Keratinocyte (primary cell): ENCODE results near the gene ARHGAP18. TPM values are rescaled to one million over a fixed set of nuclear protein-coding genes. Genes with fewer than 3 reads are reported as not detected.

ENCODE experiments used
- DNase-seq: peaks from one replicate; pipeline ENCODE4 v3.0.0-alpha.2; 2011; ENCODE audit warnings: low read depth, missing footprints, low spot score
- FAIRE-seq: peaks from 2 replicates; lab custom pipeline; 2011; peaks lifted over from hg19 to GRCh38; lab: Jason Lieb, UNC
- H2AFZ ChIP-seq: 2 replicates; pipeline ENCODE4 v1.6.0; 2012; ENCODE audit warnings: low read length, control low read depth, inconsistent platforms; ENCODE audit not compliant: control insufficient read depth
- H3K27ac ChIP-seq: 2 replicates; pipeline ENCODE4 v1.5.1; 2011; ENCODE audit warnings: low read length; ENCODE audit not compliant: control insufficient read depth, insufficient read depth
- H3K27me3 ChIP-seq: 3 replicates; pipeline ENCODE4 v1.6.0; 2011; ENCODE audit warnings: low read length; ENCODE audit not compliant: control insufficient read depth, insufficient read depth; ENCODE audit errors: extremely low read depth
- H3K36me3 ChIP-seq, 2 experiments: 2 replicates in 1 of 2; 3 replicates in 1 of 2; pipeline ENCODE4 v1.5.1; 2011; ENCODE audit warnings: low read length in 2 of 2, mild to moderate bottlenecking in 1 of 2; ENCODE audit not compliant: control insufficient read depth in 2 of 2, insufficient read depth in 2 of 2; ENCODE audit errors: extremely low read depth in 1 of 2
- H3K4me1 ChIP-seq: 3 replicates; pipeline ENCODE4 v1.5.1; 2011; ENCODE audit warnings: low read length; ENCODE audit not compliant: control insufficient read depth, insufficient read depth; ENCODE audit errors: extremely low read depth
- H3K4me2 ChIP-seq: 3 replicates; pipeline ENCODE4 v1.6.0; 2011; ENCODE audit warnings: low read depth, low read length; ENCODE audit not compliant: control insufficient read depth, insufficient read depth; ENCODE audit errors: extremely low read depth
- H3K4me3 ChIP-seq, 3 experiments: fragments of 200-600 bp in 1 of 3; sonication (generic) in 1 of 3; 2 replicates in 2 of 3; 3 replicates in 1 of 3; pipeline ENCODE4 v1.5.1; 2011 to 2016; ENCODE audit warnings: low read length in 3 of 3, mild to moderate bottlenecking in 3 of 3, control low read depth in 2 of 3, inconsistent platforms in 1 of 3, low read depth in 1 of 3, mixed read lengths in 1 of 3, mixed run types in 1 of 3, moderate library complexity in 1 of 3; ENCODE audit not compliant: control insufficient read depth in 2 of 3, insufficient read depth in 2 of 3; ENCODE audit errors: extremely low read depth in 1 of 3
- H3K79me2 ChIP-seq: 2 replicates; pipeline ENCODE4 v1.6.0; 2012; ENCODE audit warnings: low read length; ENCODE audit not compliant: control insufficient read depth, insufficient read depth
- H3K9ac ChIP-seq: 3 replicates; pipeline ENCODE4 v1.6.0; 2011; ENCODE audit warnings: low read length; ENCODE audit not compliant: control insufficient read depth, insufficient read depth; ENCODE audit errors: extremely low read depth
- H3K9me1 ChIP-seq: 3 replicates; pipeline ENCODE4 v1.6.0; 2011; ENCODE audit warnings: low read length; ENCODE audit not compliant: control insufficient read depth, insufficient read depth; ENCODE audit errors: extremely low read depth
- H3K9me3 ChIP-seq: 2 replicates; pipeline ENCODE4 v1.5.1; 2012; ENCODE audit warnings: low read depth, low read length; ENCODE audit not compliant: control insufficient read depth
- H4K20me1 ChIP-seq: 3 replicates; pipeline ENCODE4 v1.6.0; 2011; ENCODE audit warnings: low read length; ENCODE audit not compliant: control insufficient read depth, insufficient read depth; ENCODE audit errors: extremely low read depth
- CTCF ChIP-seq, 3 experiments: IDR thresholded peaks in 1 of 3; conservative IDR thresholded peaks in 1 of 3; optimal IDR thresholded peaks in 1 of 3; 2 replicates in 2 of 3; 3 replicates in 1 of 3; pipeline versions ENCODE3 to v1.5.1; 2011; ENCODE audit warnings: low read length in 3 of 3, mild to moderate bottlenecking in 3 of 3, moderate library complexity in 2 of 3, control low read depth in 1 of 3, inconsistent platforms in 1 of 3; ENCODE audit not compliant: insufficient read depth in 2 of 3; ENCODE audit errors: extremely low read depth in 1 of 3
- EZH2 ChIP-seq: IDR thresholded peaks from one replicate; pipeline ENCODE4 v1.6.1; 2012; ENCODE audit warnings: inconsistent platforms, mild to moderate bottlenecking, low read length, moderate library complexity
- dilution Hi-C: fragments of 300-500 bp; cut with MboI; formaldehyde crosslinking; loops from one replicate; pipeline ENCODE4 v1.7.0; 2020; ENCODE audit warnings: low sequenced_read_pairs; ENCODE audit not compliant: extremely low pct_ligation_motif_present
- polyA plus RNA-seq, 5 experiments: library from polyadenylated mRNA; depleted of rRNA in 3 of 5; stranded (reverse) in 3 of 5; stranded (forward) in 1 of 5; unstranded in 1 of 5; fragments of >200 nt; gene quantifications; 1 replicate in 1 of 5; 2 replicates in 3 of 5; 3 replicates in 1 of 5; pipeline versions ENCODE4 v1.2.1 to v1.2.3, GENCODE V29; 2011 to 2012; ENCODE audit warnings: missing spikeins in 2 of 5, low read depth in 1 of 5, low replicate concordance in 1 of 5

Gene ARHGAP18
- polyA plus RNA-seq, 1 donor (not counting 4 experiments of a cell fraction or from before 2014, with no cell fraction given): 17.7 TPM

- DNase-seq: no peak
- peaks cover 0 to 3% of the 10 kb centered on the region in 2 experiments for H3K36me3 ChIP-seq
- peaks cover 2% of the 10 kb centered on the region for H3K9me1 ChIP-seq
- no peak overlapping the region for H3K4me2 ChIP-seq
- peaks cover 23% of the 10 kb centered on the region for H3K4me1 ChIP-seq
- no peak overlapping the region for H2AFZ ChIP-seq
- no peak overlapping the region for H3K27ac ChIP-seq
- no peaks in the 10 kb centered on the region for H3K27me3 ChIP-seq
- no peak overlapping the region for H3K4me3 ChIP-seq
- no peaks in the 10 kb centered on the region for H3K9me3 ChIP-seq
- peaks cover 86% of the 10 kb centered on the region for H3K79me2 ChIP-seq
- H3K9ac ChIP-seq: no peak overlapping the region
- FAIRE-seq: no peak
- no peak for TF ChIP-seq EZH2
- TF ChIP-seq CTCF (optimal IDR thresholded peaks at IDR 0.05 in 1 of 3, IDR thresholded peaks at IDR 0.05 in 1 of 3, conservative IDR thresholded peaks at IDR 0.05 in 1 of 3; ENCODE audit: extremely low read depth in 1 of 3, insufficient read depth in 2 of 3, low read length in 3 of 3): no peak
- dilution Hi-C loops: no loop called here
- no peaks in the 10 kb centered on the region for H4K20me1 ChIP-seq
Measured at GRCh38 chr6:129697788-129698187, 12.2 kb downstream of the ARHGAP18 start.

GRCh38 chr6:129696843-129697242 is 13.1 kb downstream of the ARHGAP18 start:
- dilution Hi-C loops: no loop called here
- peaks cover 15% of the 10 kb centered on the region for H3K4me1 ChIP-seq
- H3K27ac ChIP-seq: no peak overlapping the region
- H3K9ac ChIP-seq: no peak overlapping the region
- no peak for TF ChIP-seq CTCF (optimal IDR thresholded peaks at IDR 0.05 in 1 of 3, IDR thresholded peaks at IDR 0.05 in 1 of 3, conservative IDR thresholded peaks at IDR 0.05 in 1 of 3; ENCODE audit: extremely low read depth in 1 of 3, insufficient read depth in 2 of 3, low read length in 3 of 3)
- TF ChIP-seq EZH2: no peak
- H3K27me3 ChIP-seq: no peaks in the 10 kb centered on the region
- H2AFZ ChIP-seq: no peak overlapping the region
- H3K9me3 ChIP-seq: no peaks in the 10 kb centered on the region
- H3K79me2 ChIP-seq: peaks cover 86% of the 10 kb centered on the region
- no peak overlapping the region for H3K4me3 ChIP-seq
- no peak for DNase-seq
- peaks cover 2% of the 10 kb centered on the region for H3K9me1 ChIP-seq
- H3K36me3 ChIP-seq: peaks cover 0 to 3% of the 10 kb centered on the region in 2 experiments
- no peaks in the 10 kb centered on the region for H4K20me1 ChIP-seq
- no peak overlapping the region for H3K4me2 ChIP-seq
- FAIRE-seq: no peak
